ENCODE measurements around the gene DPEP3. TPM values are rescaled to one million over a fixed set of nuclear protein-coding genes. Genes with fewer than 3 reads are reported as not detected.

DPEP3 gene
- total RNA-seq, 4 donors from 2014 or later, result not detected

DNA sequence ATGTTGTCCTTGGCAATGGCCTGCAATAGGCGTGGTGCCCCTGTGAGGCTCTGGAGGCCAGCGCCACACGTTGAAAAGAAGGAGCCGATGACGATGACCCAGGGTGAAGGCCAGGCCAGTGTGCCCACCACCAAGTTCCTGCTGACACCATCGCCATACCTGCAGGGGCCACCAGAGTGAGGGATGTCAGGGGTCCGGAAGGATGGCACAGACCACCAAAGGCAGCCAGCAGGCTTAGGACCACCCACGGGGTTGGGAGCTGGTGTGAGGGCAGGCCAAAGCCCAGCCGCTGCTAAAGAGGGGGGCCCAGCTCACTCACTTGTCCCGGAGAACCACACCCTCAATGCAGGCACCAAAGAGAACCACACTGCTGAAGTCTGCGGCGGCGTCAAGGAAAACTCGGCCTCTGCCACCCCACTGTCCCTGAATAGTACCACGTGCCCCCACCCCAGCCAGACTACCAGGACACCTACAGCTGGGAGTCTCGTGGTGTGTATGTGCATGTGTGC is 29.9 kb downstream of the DPEP3 start:
- Histone ChIP-seq H3K27ac (no peak overlapping the region), H3K4me1 (peaks cover 0 to 35% (median 6%) of the 10 kb centered on the region in 3 donors), H3K4me3 (no peak overlapping the region), H3K9me3 (no peaks in the 10 kb centered on the region), H3K27me3 (no peaks in the 10 kb centered on the region), H3K36me3 (peaks cover 21 to 100% (median 48%) of the 10 kb centered on the region in 3 donors)
- intact Hi-C loops (cut with DNase I), result no loop called here
- whole genome bisulfite sequencing, 2 donors, result 90 to 96% methylated on average over 4 to 8 of the region's 16 CpGs
- no peak for DNase-seq
- TF ChIP-seq POLR2A (IDR thresholded peaks at IDR 0.05), result no peak
- TF ChIP-seq, protein P1, sequence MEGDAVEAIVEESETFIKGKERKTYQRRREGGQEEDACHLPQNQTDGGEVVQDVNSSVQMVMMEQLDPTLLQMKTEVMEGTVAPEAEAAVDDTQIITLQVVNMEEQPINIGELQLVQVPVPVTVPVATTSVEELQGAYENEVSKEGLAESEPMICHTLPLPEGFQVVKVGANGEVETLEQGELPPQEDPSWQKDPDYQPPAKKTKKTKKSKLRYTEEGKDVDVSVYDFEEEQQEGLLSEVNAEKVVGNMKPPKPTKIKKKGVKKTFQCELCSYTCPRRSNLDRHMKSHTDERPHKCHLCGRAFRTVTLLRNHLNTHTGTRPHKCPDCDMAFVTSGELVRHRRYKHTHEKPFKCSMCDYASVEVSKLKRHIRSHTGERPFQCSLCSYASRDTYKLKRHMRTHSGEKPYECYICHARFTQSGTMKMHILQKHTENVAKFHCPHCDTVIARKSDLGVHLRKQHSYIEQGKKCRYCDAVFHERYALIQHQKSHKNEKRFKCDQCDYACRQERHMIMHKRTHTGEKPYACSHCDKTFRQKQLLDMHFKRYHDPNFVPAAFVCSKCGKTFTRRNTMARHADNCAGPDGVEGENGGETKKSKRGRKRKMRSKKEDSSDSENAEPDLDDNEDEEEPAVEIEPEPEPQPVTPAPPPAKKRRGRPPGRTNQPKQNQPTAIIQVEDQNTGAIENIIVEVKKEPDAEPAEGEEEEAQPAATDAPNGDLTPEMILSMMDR (IDR thresholded peaks at IDR 0.05), result no peak

DNA sequence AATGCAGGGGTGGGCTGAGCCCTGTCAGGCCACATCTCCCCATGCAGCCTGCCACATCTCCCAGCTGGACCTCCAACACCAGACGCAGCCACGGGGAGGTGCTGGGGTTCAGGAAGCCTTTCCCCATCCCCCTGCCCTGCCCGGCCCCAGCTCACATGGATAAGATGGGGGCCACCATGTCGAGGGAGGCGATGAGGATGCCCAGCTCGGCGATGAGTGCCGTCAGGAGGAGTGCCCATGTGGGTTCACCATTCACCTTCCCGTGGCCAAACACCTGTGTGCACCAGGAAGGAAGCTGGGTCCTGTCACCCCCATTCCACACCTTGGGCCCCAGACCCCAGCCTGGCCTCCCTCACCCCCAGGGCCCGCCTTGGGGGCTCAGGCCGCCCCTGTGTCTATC is 30.7 kb downstream of the DPEP3 start:
- H3K4me3 ChIP-seq, result no peak overlapping the region
- intact Hi-C loops (cut with DNase I), result no loop called here
- H3K4me1 ChIP-seq, result peaks cover 0 to 42% (median 12%) of the 10 kb centered on the region in 3 donors
- no peaks in the 10 kb centered on the region for H3K9me3 ChIP-seq
- DNase-seq, result no peak
- H3K27ac ChIP-seq, result no peak overlapping the region
- peaks cover 24 to 100% (median 51%) of the 10 kb centered on the region in 3 donors for H3K36me3 ChIP-seq
- 86 to 88% methylated on average over 1 to 6 of the region's 11 CpGs for WGBS, 2 donors
- TF ChIP-seq POLR2A (IDR thresholded peaks at IDR 0.05), result no peak
- TF ChIP-seq, protein P1 (IDR thresholded peaks at IDR 0.05), result no peak
- H3K27me3 ChIP-seq, result no peaks in the 10 kb centered on the region

DNA sequence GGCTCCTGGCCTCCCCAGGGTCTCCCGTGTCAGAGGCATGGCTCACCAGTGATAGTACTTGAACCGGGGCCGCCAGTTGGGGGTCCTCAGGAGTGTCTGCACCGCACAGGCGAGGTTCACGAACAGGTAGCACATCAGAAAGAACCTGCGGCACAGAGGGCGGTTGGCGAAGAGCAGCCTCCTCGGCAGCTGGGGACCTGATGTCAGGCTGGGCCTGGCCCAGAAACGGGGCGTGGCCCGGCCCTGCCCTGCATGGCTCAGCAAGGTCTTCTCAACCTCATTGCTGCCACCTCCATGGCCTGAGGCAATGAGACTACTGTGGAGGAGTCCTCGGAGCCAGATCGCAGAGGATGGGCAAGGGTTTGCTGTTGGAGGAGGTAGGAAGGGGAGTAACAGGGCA is 32.3 kb downstream of the DPEP3 start:
- Histone ChIP-seq H3K9me3 (no peaks in the 10 kb centered on the region), H3K4me3 (no peak overlapping the region), H3K36me3 (peaks cover 24 to 99% (median 51%) of the 10 kb centered on the region in 3 donors), H3K27me3 (no peaks in the 10 kb centered on the region), H3K27ac (peak overlapping the region in 1 of 4 donors; percentile 3), H3K4me1 (peaks cover 0 to 54% (median 22%) of the 10 kb centered on the region in 3 donors)
- DNase-seq, result no peak
- no peak for TF ChIP-seq POLR2A (IDR thresholded peaks at IDR 0.05)
- TF ChIP-seq, protein P1 (IDR thresholded peaks at IDR 0.05), result no peak
- 35 to 68% methylated on average over 2 to 9 of the region's 15 CpGs for WGBS, 2 donors
- intact Hi-C loops (cut with DNase I), result no loop called here

DNA sequence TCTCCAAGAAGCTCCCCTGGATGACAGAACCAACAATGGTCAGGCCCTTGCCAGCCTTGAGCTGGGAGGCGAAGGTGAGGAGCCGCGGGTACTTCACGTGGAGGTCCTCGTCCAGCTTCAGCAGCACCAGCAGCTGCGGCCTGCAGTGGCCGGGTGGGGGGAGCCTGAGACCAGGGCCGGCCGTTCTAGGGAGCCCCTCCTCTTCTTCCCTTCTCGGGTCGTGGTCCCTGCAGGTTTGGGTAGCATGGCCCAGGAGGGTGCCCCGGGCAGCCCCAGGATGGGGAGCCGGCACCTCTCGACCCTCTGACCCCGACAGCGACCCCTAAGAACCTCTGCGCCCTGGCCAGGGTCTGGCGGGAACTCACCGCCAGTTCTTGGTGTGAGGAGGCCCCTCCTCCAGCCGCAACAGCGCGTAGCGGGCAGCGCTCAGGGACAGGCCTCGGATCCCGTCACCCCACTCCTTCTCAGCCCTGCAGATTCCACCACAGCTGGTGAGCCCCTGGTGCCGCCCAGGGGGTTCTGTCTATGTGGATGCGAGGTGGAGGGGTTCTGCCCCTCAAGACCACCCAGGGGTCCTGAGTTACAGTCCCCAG is 33.2 kb downstream of the DPEP3 start:
- Histone ChIP-seq H3K27me3 (no peaks in the 10 kb centered on the region), H3K4me1 (peaks cover 0 to 60% (median 22%) of the 10 kb centered on the region in 3 donors), H3K27ac (no peak overlapping the region), H3K36me3 (peaks cover 24 to 99% (median 51%) of the 10 kb centered on the region in 3 donors), H3K4me3 (no peak overlapping the region), H3K9me3 (no peaks in the 10 kb centered on the region)
- intact Hi-C loops (cut with DNase I), result no loop called here
- WGBS, 2 donors, result 93 to 98% methylated on average over 8 to 19 of the region's 28 CpGs
- no peak for TF ChIP-seq POLR2A (IDR thresholded peaks at IDR 0.05)
- TF ChIP-seq, protein P1 (IDR thresholded peaks at IDR 0.05), result no peak
- no peak for DNase-seq

DNA sequence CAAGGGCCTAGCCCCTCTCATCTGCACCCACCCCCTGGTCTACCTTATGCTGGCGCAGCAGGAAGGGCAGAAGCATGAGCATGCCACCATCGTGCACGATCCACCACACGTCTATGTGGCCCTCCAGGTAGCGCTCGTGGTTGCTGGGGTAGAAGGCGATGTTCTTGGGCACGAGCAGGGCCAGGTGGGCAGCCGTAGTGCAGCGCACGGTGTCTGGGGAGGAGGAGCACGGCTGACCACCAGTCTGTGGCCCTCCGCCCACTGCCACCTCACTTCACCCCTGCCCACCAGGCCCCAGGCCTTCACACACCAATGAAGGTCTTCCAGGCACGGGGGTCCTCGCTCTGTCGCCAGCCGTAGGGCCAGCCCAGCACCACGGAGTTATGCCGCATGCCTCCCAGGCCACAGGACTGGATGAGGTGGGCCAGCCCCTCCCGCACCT is 34.1 kb downstream of the DPEP3 start:
- H3K27me3 ChIP-seq, result no peaks in the 10 kb centered on the region
- no peak overlapping the region for H3K4me3 ChIP-seq
- no peak overlapping the region for H3K27ac ChIP-seq
- WGBS, 2 donors, result 100% methylated on average over 1 of the region's 20 CpGs; no CpG with 5 or more reads in 1 of the 2 donors
- H3K9me3 ChIP-seq, result no peaks in the 10 kb centered on the region
- no peak for TF ChIP-seq POLR2A (IDR thresholded peaks at IDR 0.05)
- TF ChIP-seq, protein P1 (IDR thresholded peaks at IDR 0.05), result no peak
- H3K36me3 ChIP-seq, result peaks cover 24 to 99% (median 45%) of the 10 kb centered on the region in 3 donors
- intact Hi-C loops (cut with DNase I), result no loop called here
- DNase-seq, result no peak
- peaks cover 0 to 60% (median 16%) of the 10 kb centered on the region in 3 donors for H3K4me1 ChIP-seq

All from esophagus squamous epithelium (tissue), 5 donors.